Smooth muscle cell (in vitro differentiated cells): ENCODE results near the gene GBP2. TPM values are rescaled to one million over a fixed set of nuclear protein-coding genes. Genes with fewer than 3 reads are reported as not detected.

ENCODE experiments used
- DNase-seq: peaks from one replicate; lab custom pipeline; 2025; ENCODE audit not compliant: unreplicated experiment; lab: John Stamatoyannopoulos, UW
- H2AFZ ChIP-seq: fragments of 200-600 bp; sonication (generic); 2 replicates; pipeline ENCODE4 v1.6.0; 2016; ENCODE audit warnings: antibody characterized with exemption, low read depth, mild to moderate bottlenecking
- H3F3A ChIP-seq: fragments of 200-600 bp; sonication (generic); 2 replicates; pipeline ENCODE4 v1.6.0; 2017; ENCODE audit warnings: antibody characterized with exemption, low read depth
- H3K27ac ChIP-seq: fragments of 200-600 bp; sonication (generic); 2 replicates; pipeline ENCODE4 v1.5.1; 2016; ENCODE audit warnings: low read depth, mild to moderate bottlenecking
- H3K27me3 ChIP-seq: fragments of 200-600 bp; sonication (generic); 2 replicates; pipeline ENCODE4 v1.6.1; 2016; ENCODE audit warnings: low read depth, mild to moderate bottlenecking
- H3K36me3 ChIP-seq: fragments of 200-600 bp; sonication (generic); 2 replicates; pipeline ENCODE4 v1.5.1; 2016; ENCODE audit warnings: low read depth
- H3K4me1 ChIP-seq: fragments of 200-600 bp; sonication (generic); 2 replicates; pipeline ENCODE4 v1.5.1; 2016; ENCODE audit warnings: low read depth
- H3K4me2 ChIP-seq: fragments of 200-600 bp; sonication (generic); 2 replicates; pipeline ENCODE4 v1.6.0; 2016; ENCODE audit warnings: mild to moderate bottlenecking
- H3K4me3 ChIP-seq: fragments of 200-600 bp; sonication (generic); 2 replicates; pipeline ENCODE4 v1.5.1; 2016; ENCODE audit warnings: mild to moderate bottlenecking
- H3K79me2 ChIP-seq: fragments of 200-600 bp; sonication (generic); 2 replicates; pipeline ENCODE4 v1.6.0; 2016; ENCODE audit warnings: low read depth, mild to moderate bottlenecking
- H3K9ac ChIP-seq: fragments of 200-600 bp; sonication (generic); 2 replicates; pipeline ENCODE4 v1.6.0; 2016; ENCODE audit warnings: low read depth
- H3K9me3 ChIP-seq: fragments of 200-600 bp; sonication (generic); replicated peaks from 2 replicates; pipeline ENCODE4 v1.5.1; 2016; ENCODE audit warnings: low read depth
- H4K20me1 ChIP-seq: fragments of 200-600 bp; sonication (generic); 2 replicates; pipeline ENCODE4 v1.6.0; 2016; ENCODE audit warnings: low read depth
- CTCF ChIP-seq: fragments of 200-600 bp; sonication (generic); IDR thresholded peaks from 2 replicates; pipeline ENCODE4 v1.5.1; 2017; ENCODE audit warnings: borderline replicate concordance, mild to moderate bottlenecking, antibody characterized with exemption; ENCODE audit not compliant: insufficient read depth, poor library complexity, severe bottlenecking
- WGBS: methylation state at CpG from one replicate; pipeline ENCODE4 v1.1.7; 2016; ENCODE audit warnings: low lambda C conversion rate; 5-methylcytosine and 5-hydroxymethylcytosine counted together
- polyA plus RNA-seq: library from polyadenylated mRNA; unstranded; fragments of >200 nt; fragmentation: Nextera tagmentation; extraction: Ambion mirVana; gene quantifications from 2 replicates; pipeline ENCODE4 v1.2.1, GENCODE V29; 2016
- total RNA-seq: library from RNA; depleted of rRNA; stranded (reverse); fragments of >200 nt; gene quantifications from 2 replicates; pipeline ENCODE4 v1.2.3, GENCODE V29; 2014

Gene GBP2
- total and polyA plus RNA-seq, 2 experiments from 2014 or later = 2.1 to 3.1 TPM

- H3K4me1 ChIP-seq = no peaks in the 10 kb centered on the region
- 93% methylated on average over 2 of the region's 2 CpGs for WGBS
- no peak for TF ChIP-seq CTCF
- no peak overlapping the region for H3K9ac ChIP-seq
- no peak overlapping the region for H2AFZ ChIP-seq
- no peaks in the 10 kb centered on the region for H3K79me2 ChIP-seq
- no peak overlapping the region for H3K4me3 ChIP-seq
- H3F3A ChIP-seq = no peaks in the 10 kb centered on the region
- DNase-seq = no peak
- H3K9me3 ChIP-seq = no peaks in the 10 kb centered on the region
- no peaks in the 10 kb centered on the region for H3K36me3 ChIP-seq
- no peaks in the 10 kb centered on the region for H3K27me3 ChIP-seq
- no peak overlapping the region for H3K27ac ChIP-seq
- H4K20me1 ChIP-seq = no peaks in the 10 kb centered on the region
- no peak overlapping the region for H3K4me2 ChIP-seq
Observed at GRCh38 chr1:89104147-89104546, 21.8 kb downstream of the GBP2 start.

- Histone ChIP-seq H3K9me3 (no peaks in the 10 kb centered on the region), H3K27me3 (no peaks in the 10 kb centered on the region), H3K9ac (no peak overlapping the region), H3K36me3 (no peaks in the 10 kb centered on the region), H3K4me1 (no peaks in the 10 kb centered on the region), H3F3A (no peaks in the 10 kb centered on the region), H2AFZ (no peak overlapping the region), H3K79me2 (no peaks in the 10 kb centered on the region), H3K4me3 (no peak overlapping the region), H4K20me1 (no peaks in the 10 kb centered on the region), H3K4me2 (no peak overlapping the region), H3K27ac (no peak overlapping the region)
- no peak for DNase-seq
- no peak for TF ChIP-seq CTCF
Observed at GRCh38 chr1:89102021-89102420, 23.9 kb downstream of the GBP2 start.

GRCh38 chr1:89100412-89100811, 25.5 kb downstream of the GBP2 start:
- no peaks in the 10 kb centered on the region for H3F3A ChIP-seq
- WGBS = 92% methylated on average over 3 of the region's 3 CpGs
- H3K27me3 ChIP-seq = no peaks in the 10 kb centered on the region
- no peaks in the 10 kb centered on the region for H3K79me2 ChIP-seq
- H3K4me2 ChIP-seq = no peak overlapping the region
- no peak for TF ChIP-seq CTCF
- H3K9ac ChIP-seq = no peak overlapping the region
- H4K20me1 ChIP-seq = no peaks in the 10 kb centered on the region
- H3K4me3 ChIP-seq = no peak overlapping the region
- no peak overlapping the region for H3K27ac ChIP-seq
- no peaks in the 10 kb centered on the region for H3K4me1 ChIP-seq
- no peaks in the 10 kb centered on the region for H3K36me3 ChIP-seq
- peaks cover 6% of the 10 kb centered on the region for H3K9me3 ChIP-seq
- no peak for DNase-seq
- H2AFZ ChIP-seq = no peak overlapping the region

GRCh38 chr1:89098857-89099256, 27.1 kb downstream of the GBP2 start:
- no peak overlapping the region for H2AFZ ChIP-seq
- H3F3A ChIP-seq = no peaks in the 10 kb centered on the region
- no peak overlapping the region for H3K27ac ChIP-seq
- H3K4me1 ChIP-seq = no peaks in the 10 kb centered on the region
- no peak overlapping the region for H3K4me3 ChIP-seq
- no peaks in the 10 kb centered on the region for H3K79me2 ChIP-seq
- H3K9ac ChIP-seq = no peak overlapping the region
- H3K36me3 ChIP-seq = no peaks in the 10 kb centered on the region
- no peaks in the 10 kb centered on the region for H3K27me3 ChIP-seq
- H4K20me1 ChIP-seq = no peaks in the 10 kb centered on the region
- WGBS = 80% methylated on average over 3 of the region's 3 CpGs
- no peak for TF ChIP-seq CTCF
- H3K9me3 ChIP-seq = peaks cover 6% of the 10 kb centered on the region
- no peak for DNase-seq
- no peak overlapping the region for H3K4me2 ChIP-seq
